ENCODE data around the gene LUC7L3. TPM values are rescaled to one million over a fixed set of nuclear protein-coding genes. Genes with fewer than 3 reads are reported as not detected.

The LUC7L3 gene
- polyA plus RNA-seq (2012; ENCODE audit: insufficient read length, low read depth) = 53.8 TPM

DNA sequence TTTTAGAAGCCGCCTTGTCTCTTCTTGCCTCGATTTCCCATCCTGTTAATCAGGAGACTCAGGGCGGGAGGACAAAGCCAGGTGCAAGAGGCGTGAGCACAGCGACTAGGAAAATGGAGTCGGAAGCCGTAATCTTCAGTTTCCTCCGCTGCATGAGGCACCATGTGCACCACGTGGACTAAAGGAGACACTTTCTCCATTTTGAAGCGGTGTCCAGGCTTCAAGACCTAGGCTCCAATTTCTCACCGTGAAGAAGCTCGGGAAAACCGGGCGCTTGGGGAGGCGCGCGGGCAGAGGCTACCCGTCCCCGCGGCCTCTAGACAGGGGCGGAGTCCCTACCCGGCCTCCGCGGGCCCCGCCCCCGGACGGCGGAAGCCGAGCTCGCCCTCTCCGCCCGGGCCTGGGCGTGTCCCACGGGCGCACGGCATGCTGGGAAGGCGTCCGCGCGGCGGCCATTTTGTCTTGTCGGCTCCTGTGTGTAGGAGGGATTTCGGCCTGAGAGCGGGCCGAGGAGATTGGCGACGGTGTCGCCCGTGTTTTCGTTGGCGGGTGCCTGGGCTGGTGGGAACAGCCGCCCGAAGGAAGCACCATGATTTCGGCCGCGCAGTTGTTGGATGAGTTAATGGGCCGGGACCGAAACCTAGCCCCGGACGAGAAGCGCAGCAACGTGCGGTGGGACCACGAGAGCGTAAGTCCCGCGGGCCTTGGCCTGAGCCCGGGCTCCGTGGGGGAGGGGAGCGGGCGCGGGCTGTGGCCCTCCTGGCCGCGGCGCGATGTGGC is at the start of gene LUC7L3:
Gene LUC7L3, plus strand, starts transcription at position 460 of the 780 bp plus-strand sequence. Its CDS starts 130 bp downstream, at position 590.
- TF ChIP-seq TAF1 (IDR thresholded peaks at IDR 0.05; ENCODE audit: borderline replicate concordance, insufficient read depth, low read length) (peak; percentile 93; the same call in 1 of the 2 replicates), POLR2AphosphoS5 (IDR thresholded peaks at IDR 0.05; ENCODE audit: low read depth, low read length) (peak; percentile 96), REST (IDR thresholded peaks at IDR 0.05; ENCODE audit: insufficient read depth in 1 of 2, low read depth in 2 of 2, low read length in 2 of 2) (peak in 1 of 2 experiments; percentile 53; a peak in 1 of 4 replicates), SIN3A (IDR thresholded peaks at IDR 0.05; ENCODE audit: borderline replicate concordance, insufficient read depth, low read length) (0 out of 2 replicates have a peak, but pooled peaks have one; percentile 25), FOXP2 (optimal IDR thresholded peaks at IDR 0.05; ENCODE audit: borderline replicate concordance, extremely low read depth, extremely low read length, insufficient read depth) (peak; percentile 24)

- no peak for TF ChIP-seq SIN3A (IDR thresholded peaks at IDR 0.05; ENCODE audit: borderline replicate concordance, insufficient read depth, low read length)
- no peak for TF ChIP-seq FOXP2 (optimal IDR thresholded peaks at IDR 0.05; ENCODE audit: borderline replicate concordance, extremely low read depth, extremely low read length, insufficient read depth)
- no peak for TF ChIP-seq REST (IDR thresholded peaks at IDR 0.05; ENCODE audit: insufficient read depth in 1 of 2, low read depth in 2 of 2, low read length in 2 of 2)
- TF ChIP-seq POLR2AphosphoS5 (IDR thresholded peaks at IDR 0.05; ENCODE audit: low read depth, low read length) = no peak
- TF ChIP-seq TAF1 (IDR thresholded peaks at IDR 0.05; ENCODE audit: borderline replicate concordance, insufficient read depth, low read length) = no peak
Measured at GRCh38 chr17:50672071-50672470, 47.3 kb upstream of the LUC7L3 start.

- TF ChIP-seq FOXP2 (optimal IDR thresholded peaks at IDR 0.05; ENCODE audit: borderline replicate concordance, extremely low read depth, extremely low read length, insufficient read depth) (no peak), POLR2AphosphoS5 (IDR thresholded peaks at IDR 0.05; ENCODE audit: low read depth, low read length) (no peak), TAF1 (IDR thresholded peaks at IDR 0.05; ENCODE audit: borderline replicate concordance, insufficient read depth, low read length) (no peak), REST (IDR thresholded peaks at IDR 0.05; ENCODE audit: insufficient read depth in 1 of 2, low read depth in 2 of 2, low read length in 2 of 2) (no peak), SIN3A (IDR thresholded peaks at IDR 0.05; ENCODE audit: borderline replicate concordance, insufficient read depth, low read length) (no peak)
Measured at GRCh38 chr17:50672831-50673551, 46.4 kb upstream of the LUC7L3 start.

DNA sequence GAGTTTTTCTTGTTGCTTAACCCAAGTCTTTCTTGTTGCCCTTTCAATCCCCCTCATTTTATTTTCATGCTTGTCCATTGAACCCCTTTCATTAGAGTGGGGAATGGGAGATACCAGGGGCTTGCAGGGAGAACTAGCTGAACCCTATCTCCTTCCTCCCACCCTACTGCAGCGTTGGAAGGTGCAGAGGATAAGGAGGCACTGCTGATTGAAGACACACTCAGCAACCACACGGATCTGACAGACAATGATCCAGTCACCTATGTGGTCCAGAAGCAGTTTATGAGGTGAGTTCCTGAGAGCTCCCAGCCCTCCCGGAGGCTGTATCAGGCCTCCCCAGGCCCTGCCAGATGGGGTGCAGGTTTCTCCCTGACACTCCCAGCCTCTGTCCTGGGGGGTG is 44.2 kb upstream of the LUC7L3 start:
- no peak for TF ChIP-seq TAF1 (IDR thresholded peaks at IDR 0.05; ENCODE audit: borderline replicate concordance, insufficient read depth, low read length)

GRCh38 chr17:50675627-50676026 is 43.8 kb upstream of the LUC7L3 start:
- TF ChIP-seq REST (IDR thresholded peaks at IDR 0.05; ENCODE audit: insufficient read depth in 1 of 2, low read depth in 2 of 2, low read length in 2 of 2) = no peak

All from PFSK-1 (cell line).